HCT116 (cell line): ENCODE data around the gene RGSL1. TPM values are rescaled to one million over a fixed set of nuclear protein-coding genes. Genes with fewer than 3 reads are reported as not detected.

ENCODE experiments used
- ATAC-seq: fragments of 200-7000 bp; cut with Tn5 transposase; 2 replicates; pipeline ENCODE4 v1.9.1; 2020; ENCODE audit warnings: mild to moderate bottlenecking, moderate library complexity
- BruUV-seq: library from RNA; stranded (reverse); fragments of 400-500 nt; replicated peaks from 2 replicates; lab custom pipeline; 2021; lab: Mats Ljungman, UMichigan
- CTCF ChIA-PET: fragments of 300-600 bp; sonication (Branson Sonifier 250); formaldehyde crosslinking; loops from one replicate; lab custom pipeline; 2021; ENCODE audit warnings: antibody characterized with exemption; lab: Charles Lee
- POLR2A ChIA-PET: fragments of 300-600, 350-600 bp; sonication (Branson Sonifier 250); formaldehyde crosslinking; loops from one replicate; lab custom pipeline; 2021; ENCODE audit warnings: antibody characterized with exemption; lab: Charles Lee
- RAD21 ChIA-PET, 2 experiments: fragments of 300-600 bp; sonication (Branson Sonifier 250); formaldehyde crosslinking; loops; one replicate each; lab custom pipeline; 2023; ENCODE audit warnings: low total read pairs in 2 of 2; ENCODE audit not compliant: uncharacterized antibody in 2 of 2, unreplicated experiment in 2 of 2, low non-redundant PET in 1 of 2; lab: Charles Lee
- DNase-seq: peaks from one replicate; pipeline ENCODE4 v3.0.0-alpha.2; 2010; ENCODE audit warnings: low read depth, low spot score
- H2AFZ ChIP-seq: fragments of 200-600 bp; shearing (Covaris generic), sonication (generic); 2 replicates; pipeline ENCODE4 v1.6.1; 2017; ENCODE audit warnings: low read depth, mixed run types, mixed read lengths, antibody characterized with exemption, low read length; ENCODE audit not compliant: poor library complexity, severe bottlenecking
- H3K27ac ChIP-seq: 2 replicates; pipeline ENCODE4 v1.5.1; 2012; ENCODE audit warnings: low read depth, low read length
- H3K27me3 ChIP-seq: fragments of 200-600 bp; sonication (generic); 2 replicates; pipeline ENCODE4 v1.6.1; 2016; ENCODE audit warnings: mixed run types, low read length, mixed read lengths; ENCODE audit not compliant: insufficient read depth
- H3K36me3 ChIP-seq, 2 experiments: fragments of 200-500 bp in 1 of 2; fragments of 200-600 bp in 1 of 2; sonication (Bioruptor generic) in 1 of 2; sonication (generic) in 1 of 2; 2 replicates each; pipeline versions ENCODE4 v1.5.1 to v1.6.1; 2014 to 2016; ENCODE audit warnings: low read length in 2 of 2, inconsistent platforms in 1 of 2, mixed read lengths in 1 of 2, mixed run types in 1 of 2; ENCODE audit not compliant: insufficient read depth in 2 of 2, control insufficient read depth in 1 of 2
- H3K4me1 ChIP-seq, 2 experiments: fragments of 200-600 bp in 1 of 2; sonication (generic) in 1 of 2; 2 replicates each; pipeline versions ENCODE4 v1.5.1 to v1.6.1; 2012 to 2017; ENCODE audit warnings: low read length in 2 of 2, inconsistent platforms in 1 of 2, mild to moderate bottlenecking in 1 of 2, mixed read lengths in 1 of 2, mixed run types in 1 of 2, moderate library complexity in 1 of 2; ENCODE audit not compliant: insufficient read depth in 2 of 2, control insufficient read depth in 1 of 2
- H3K4me2 ChIP-seq: fragments of 200-600 bp; sonication (generic); 2 replicates; pipeline ENCODE4 v1.6.1; 2017; ENCODE audit warnings: mixed run types, low read length, mixed read lengths
- H3K4me3 ChIP-seq, 2 experiments: fragments of 200-600 bp in 1 of 2; sonication (generic) in 1 of 2; replicated peaks in 1 of 2; 2 replicates each; pipeline ENCODE4 v1.5.1; 2011 to 2016; ENCODE audit warnings: low read length in 2 of 2, control low read depth in 1 of 2, low read depth in 1 of 2, mild to moderate bottlenecking in 1 of 2, mixed read lengths in 1 of 2, mixed run types in 1 of 2
- H3K79me2 ChIP-seq: fragments of 200-600 bp; sonication (generic); 2 replicates; pipeline ENCODE4 v1.6.1; 2017; ENCODE audit warnings: mild to moderate bottlenecking, mixed run types, low read length, moderate library complexity, mixed read lengths; ENCODE audit not compliant: insufficient read depth
- H3K9ac ChIP-seq: fragments of 200-600 bp; sonication (generic); 2 replicates; pipeline ENCODE4 v1.6.1; 2016; ENCODE audit warnings: low read length, mixed read lengths
- H3K9me2 ChIP-seq: fragments of 200-600 bp; sonication (generic), shearing (Covaris generic); 2 replicates; pipeline ENCODE4 v1.6.1; 2017; ENCODE audit warnings: mixed run types, mild to moderate bottlenecking, moderate library complexity; ENCODE audit not compliant: insufficient read depth
- H3K9me3 ChIP-seq, 2 experiments: fragments of 200-500 bp in 1 of 2; fragments of 200-600 bp in 1 of 2; sonication (Bioruptor generic) in 1 of 2; sonication (generic) in 1 of 2; 2 replicates each; pipeline ENCODE4 v1.6.1; 2014 to 2017; ENCODE audit warnings: low read length in 2 of 2, mixed read lengths in 2 of 2, inconsistent platforms in 1 of 2, low read depth in 1 of 2, mild to moderate bottlenecking in 1 of 2, mixed run types in 1 of 2, moderate library complexity in 1 of 2; ENCODE audit not compliant: control insufficient read depth in 1 of 2, insufficient read depth in 1 of 2
- H4K20me1 ChIP-seq: fragments of 200-600 bp; sonication (generic), shearing (Covaris generic); 2 replicates; pipeline ENCODE4 v1.6.1; 2017; ENCODE audit warnings: mixed run types, mild to moderate bottlenecking, moderate library complexity; ENCODE audit not compliant: insufficient read depth
- CBX3 ChIP-seq: IDR thresholded peaks from 2 replicates; pipeline ENCODE4 v1.6.1; 2012; ENCODE audit warnings: low read depth
- CEBPB ChIP-seq: IDR thresholded peaks from 2 replicates; pipeline ENCODE4 v1.6.1; 2012; ENCODE audit warnings: low read depth
- ELF1 ChIP-seq: IDR thresholded peaks from 2 replicates; pipeline ENCODE4 v1.6.1; 2012; ENCODE audit warnings: low read depth, borderline replicate concordance
- EZH2 ChIP-seq: fragments of 200-600 bp; sonication (generic); IDR thresholded peaks from 2 replicates; pipeline ENCODE4 v1.6.1; 2017; ENCODE audit warnings: antibody characterized with exemption, mixed run types
- EZH2phosphoT487 ChIP-seq: fragments of 200-600 bp; IDR thresholded peaks from 2 replicates; pipeline ENCODE4 v1.6.1; 2018; ENCODE audit warnings: antibody characterized with exemption, borderline replicate concordance
- FOSL1 ChIP-seq: IDR thresholded peaks from 2 replicates; pipeline ENCODE4 v1.6.1; 2012; ENCODE audit warnings: low read depth
- JUND ChIP-seq: IDR thresholded peaks from 2 replicates; pipeline ENCODE4 v1.6.1; 2012
- POLR2AphosphoS5 ChIP-seq: IDR thresholded peaks from 2 replicates; pipeline ENCODE4 v1.6.1; 2011; ENCODE audit warnings: mild to moderate bottlenecking, low read depth, low read length, moderate library complexity
- RAD21 ChIP-seq: IDR thresholded peaks from 2 replicates; pipeline ENCODE4 v1.6.1; 2012; ENCODE audit warnings: low read depth, mild to moderate bottlenecking
- SIN3A ChIP-seq: IDR thresholded peaks from 2 replicates; pipeline ENCODE4 v1.6.1; 2012; ENCODE audit warnings: low read depth
- SP1 ChIP-seq: IDR thresholded peaks from 2 replicates; pipeline ENCODE4 v1.6.1; 2012; ENCODE audit warnings: low read depth
- TCF7L2 ChIP-seq: IDR thresholded peaks from 2 replicates; pipeline ENCODE4 v1.7.0; 2011; ENCODE audit warnings: borderline replicate concordance, inconsistent platforms; ENCODE audit not compliant: insufficient read depth, insufficient read length; ENCODE audit errors: extremely low read depth
- YY1 ChIP-seq: IDR thresholded peaks from 2 replicates; pipeline ENCODE4 v1.6.1; 2011; ENCODE audit warnings: low read length, low read depth, moderate library complexity, mild to moderate bottlenecking; ENCODE audit not compliant: insufficient replicate concordance; ENCODE audit errors: extremely low read depth
- ZFX ChIP-seq: fragments of 450-650 bp; IDR thresholded peaks from 2 replicates; pipeline ENCODE4 v1.6.1; 2017
- ZNF274 ChIP-seq: fragments of 200-500 bp; sonication (Bioruptor generic); IDR thresholded peaks from 2 replicates; pipeline ENCODE4 v1.6.1; 2014; ENCODE audit warnings: mild to moderate bottlenecking, low read depth, low read length, inconsistent platforms
- intact Hi-C: fragments of 100-400 bp; cut with micrococcal nuclease; formaldehyde crosslinking; loops from 2 replicates; pipeline ENCODE4 v1.10.0; 2022
- total RNA-seq: library from RNA; stranded (reverse); gene quantifications from one replicate; pipeline ENCODE4 v1.2.1, GENCODE V29; 2021; ENCODE audit not compliant: unreplicated experiment
- TF ChIP-seq, protein P1 (sequence below): IDR thresholded peaks from 2 replicates; pipeline ENCODE4 v1.6.1; 2011; ENCODE audit warnings: mild to moderate bottlenecking, low read length, moderate library complexity; ENCODE audit not compliant: insufficient replicate concordance; ENCODE audit errors: extremely low read depth
- TF ChIP-seq, protein P2 (sequence below): IDR thresholded peaks from 2 replicates; pipeline ENCODE4 v1.6.1; 2012
- TF ChIP-seq, protein P3 (sequence below): IDR thresholded peaks from 2 replicates; pipeline ENCODE4 v1.6.1; 2012
- TF ChIP-seq, protein P4 (sequence below), 3 experiments: fragments of 200-600 bp in 1 of 3; sonication (generic) in 1 of 3; IDR thresholded peaks in 2 of 3; conservative IDR thresholded peaks in 1 of 3; 2 replicates each; pipeline ENCODE4 v1.5.1; 2012 to 2017; ENCODE audit warnings: low read depth in 2 of 3, low read length in 2 of 3, antibody characterized with exemption in 1 of 3, borderline replicate concordance in 1 of 3, control low read depth in 1 of 3, mild to moderate bottlenecking in 1 of 3, mixed read lengths in 1 of 3, mixed run types in 1 of 3, moderate library complexity in 1 of 3; ENCODE audit not compliant: insufficient read depth in 1 of 3

RGSL1 gene
- total RNA-seq, 1 experiment from 2014 or later, result not detected

DNA sequence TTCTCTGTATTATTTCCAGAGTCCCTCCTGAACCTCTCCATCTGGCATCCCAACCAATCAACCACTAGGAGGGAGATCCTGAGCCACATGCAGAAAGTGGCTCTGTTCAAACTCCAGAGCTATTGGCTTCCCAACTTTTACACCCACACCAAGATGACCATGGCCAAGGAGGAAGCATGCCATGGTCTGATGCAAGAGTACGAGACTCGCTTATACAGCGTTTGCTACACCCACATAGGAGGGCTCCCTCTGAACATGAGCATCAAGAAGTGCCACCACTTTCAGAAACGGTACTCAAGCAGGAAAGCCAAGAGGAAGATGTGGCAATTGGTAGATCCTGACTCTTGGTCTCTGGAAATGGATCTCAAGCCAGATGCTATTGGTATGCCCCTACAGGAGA is 23.6 kb downstream of the RGSL1 start (continued):
- TF ChIP-seq, protein P1, sequence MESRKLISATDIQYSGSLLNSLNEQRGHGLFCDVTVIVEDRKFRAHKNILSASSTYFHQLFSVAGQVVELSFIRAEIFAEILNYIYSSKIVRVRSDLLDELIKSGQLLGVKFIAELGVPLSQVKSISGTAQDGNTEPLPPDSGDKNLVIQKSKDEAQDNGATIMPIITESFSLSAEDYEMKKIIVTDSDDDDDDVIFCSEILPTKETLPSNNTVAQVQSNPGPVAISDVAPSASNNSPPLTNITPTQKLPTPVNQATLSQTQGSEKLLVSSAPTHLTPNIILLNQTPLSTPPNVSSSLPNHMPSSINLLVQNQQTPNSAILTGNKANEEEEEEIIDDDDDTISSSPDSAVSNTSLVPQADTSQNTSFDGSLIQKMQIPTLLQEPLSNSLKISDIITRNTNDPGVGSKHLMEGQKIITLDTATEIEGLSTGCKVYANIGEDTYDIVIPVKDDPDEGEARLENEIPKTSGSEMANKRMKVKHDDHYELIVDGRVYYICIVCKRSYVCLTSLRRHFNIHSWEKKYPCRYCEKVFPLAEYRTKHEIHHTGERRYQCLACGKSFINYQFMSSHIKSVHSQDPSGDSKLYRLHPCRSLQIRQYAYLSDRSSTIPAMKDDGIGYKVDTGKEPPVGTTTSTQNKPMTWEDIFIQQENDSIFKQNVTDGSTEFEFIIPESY, result no peak
- TF ChIP-seq CEBPB (no peak), ZFX (no peak), CBX3 (no peak), ELF1 (no peak)
- TF ChIP-seq, protein P2, sequence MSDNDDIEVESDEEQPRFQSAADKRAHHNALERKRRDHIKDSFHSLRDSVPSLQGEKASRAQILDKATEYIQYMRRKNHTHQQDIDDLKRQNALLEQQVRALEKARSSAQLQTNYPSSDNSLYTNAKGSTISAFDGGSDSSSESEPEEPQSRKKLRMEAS, result no peak

DNA sequence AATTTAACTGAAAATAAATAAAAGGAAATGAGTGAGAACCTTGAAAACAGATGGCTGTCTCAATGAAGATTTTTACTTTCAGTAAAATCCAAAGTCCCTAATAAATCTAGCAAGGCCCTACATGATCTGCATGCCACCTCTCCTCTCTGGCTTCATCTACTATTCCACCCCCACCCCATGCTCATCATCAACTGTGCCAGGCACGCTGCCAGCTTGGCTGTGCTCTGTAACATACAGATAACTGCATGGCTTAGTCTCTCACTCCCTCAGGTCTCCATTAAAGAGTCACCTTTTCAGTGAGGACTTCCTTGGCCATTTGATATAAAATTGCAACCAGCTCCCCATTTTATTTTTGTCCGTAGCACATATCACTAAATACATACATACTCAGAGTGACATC is 26.7 kb downstream of the RGSL1 start:
- ChIA-PET RAD21 (no interaction called here), CTCF (no interaction called here), POLR2A (no interaction called here)
- DNase-seq (no peak), ATAC-seq (no peak)
- Histone ChIP-seq H3K4me3 (no peak overlapping the region), H3K27me3 (peaks cover 5% of the 10 kb centered on the region), H3K36me3 (no peaks in the 10 kb centered on the region), H3K4me1 (no peaks in the 10 kb centered on the region), H3K79me2 (no peaks in the 10 kb centered on the region), H3K4me2 (no peak overlapping the region), H3K9me2 (no peaks in the 10 kb centered on the region), H4K20me1 (no peaks in the 10 kb centered on the region), H3K9me3 (no peaks in the 10 kb centered on the region), H2AFZ (no peak overlapping the region), H3K9ac (no peak overlapping the region), H3K27ac (no peak overlapping the region)
- BruUV-seq, result no TSS peak
- intact Hi-C loops, result no loop called here
- TF ChIP-seq RAD21, result no peak
- no peak for TF ChIP-seq EZH2
- no peak for TF ChIP-seq ELF1
- no peak for TF ChIP-seq JUND
- TF ChIP-seq, protein P3, sequence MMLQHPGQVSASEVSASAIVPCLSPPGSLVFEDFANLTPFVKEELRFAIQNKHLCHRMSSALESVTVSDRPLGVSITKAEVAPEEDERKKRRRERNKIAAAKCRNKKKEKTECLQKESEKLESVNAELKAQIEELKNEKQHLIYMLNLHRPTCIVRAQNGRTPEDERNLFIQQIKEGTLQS, result no peak
- TF ChIP-seq, protein P1, result no peak
- no peak for TF ChIP-seq ZNF274
- TF ChIP-seq, protein P2, result no peak
- TF ChIP-seq CEBPB, result no peak
- no peak for TF ChIP-seq FOSL1
- TF ChIP-seq TCF7L2, result no peak
- TF ChIP-seq ZFX, result no peak
- TF ChIP-seq SP1, result no peak
- no peak for TF ChIP-seq CBX3
- no peak for TF ChIP-seq YY1
- TF ChIP-seq SIN3A, result no peak
- no peak for TF ChIP-seq EZH2phosphoT487
- TF ChIP-seq POLR2AphosphoS5, result no peak
- TF ChIP-seq, protein P4, sequence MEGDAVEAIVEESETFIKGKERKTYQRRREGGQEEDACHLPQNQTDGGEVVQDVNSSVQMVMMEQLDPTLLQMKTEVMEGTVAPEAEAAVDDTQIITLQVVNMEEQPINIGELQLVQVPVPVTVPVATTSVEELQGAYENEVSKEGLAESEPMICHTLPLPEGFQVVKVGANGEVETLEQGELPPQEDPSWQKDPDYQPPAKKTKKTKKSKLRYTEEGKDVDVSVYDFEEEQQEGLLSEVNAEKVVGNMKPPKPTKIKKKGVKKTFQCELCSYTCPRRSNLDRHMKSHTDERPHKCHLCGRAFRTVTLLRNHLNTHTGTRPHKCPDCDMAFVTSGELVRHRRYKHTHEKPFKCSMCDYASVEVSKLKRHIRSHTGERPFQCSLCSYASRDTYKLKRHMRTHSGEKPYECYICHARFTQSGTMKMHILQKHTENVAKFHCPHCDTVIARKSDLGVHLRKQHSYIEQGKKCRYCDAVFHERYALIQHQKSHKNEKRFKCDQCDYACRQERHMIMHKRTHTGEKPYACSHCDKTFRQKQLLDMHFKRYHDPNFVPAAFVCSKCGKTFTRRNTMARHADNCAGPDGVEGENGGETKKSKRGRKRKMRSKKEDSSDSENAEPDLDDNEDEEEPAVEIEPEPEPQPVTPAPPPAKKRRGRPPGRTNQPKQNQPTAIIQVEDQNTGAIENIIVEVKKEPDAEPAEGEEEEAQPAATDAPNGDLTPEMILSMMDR (IDR thresholded peaks at IDR 0.05 in 2 of 3, conservative IDR thresholded peaks at IDR 0.05 in 1 of 3; ENCODE audit: borderline replicate concordance in 1 of 3, insufficient read depth in 1 of 3, low read depth in 2 of 3, low read length in 2 of 3), result no peak
